Inferior parietal cortex (tissue), 1 donor: ENCODE measurements around the gene CSRP1.
"Not testable (repeated sequence)": the region's sequence is repeated elsewhere in the genome, so short reads cannot be mapped to it uniquely, and the experiment has no call there.

Experiments
- DNase-seq: peaks from one replicate; pipeline ENCODE4 v3.0.0-alpha.2; 2016; ENCODE audit errors: extremely low spot score

Gene CSRP1

DNA sequence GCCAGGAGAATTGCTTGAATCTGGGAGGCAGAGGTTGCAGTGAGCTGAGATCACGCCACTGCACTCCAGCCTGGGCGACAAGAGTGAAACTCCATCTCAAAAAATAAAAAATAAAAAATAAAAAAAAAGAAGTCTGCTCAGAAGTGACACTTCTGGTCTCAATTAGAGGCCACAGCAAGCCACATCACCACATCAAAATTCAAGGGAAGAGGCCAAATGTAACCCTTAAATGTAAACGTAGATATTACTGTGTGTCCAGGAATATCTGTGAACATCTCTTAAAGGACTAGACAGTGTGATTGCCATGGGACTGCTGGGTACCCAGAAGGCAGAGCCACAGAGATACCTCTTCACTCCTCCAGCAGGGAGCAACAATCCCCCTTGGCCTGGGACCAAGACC is 28.3 kb downstream of the CSRP1 start:
- not testable (repeated sequence) for DNase-seq

DNA sequence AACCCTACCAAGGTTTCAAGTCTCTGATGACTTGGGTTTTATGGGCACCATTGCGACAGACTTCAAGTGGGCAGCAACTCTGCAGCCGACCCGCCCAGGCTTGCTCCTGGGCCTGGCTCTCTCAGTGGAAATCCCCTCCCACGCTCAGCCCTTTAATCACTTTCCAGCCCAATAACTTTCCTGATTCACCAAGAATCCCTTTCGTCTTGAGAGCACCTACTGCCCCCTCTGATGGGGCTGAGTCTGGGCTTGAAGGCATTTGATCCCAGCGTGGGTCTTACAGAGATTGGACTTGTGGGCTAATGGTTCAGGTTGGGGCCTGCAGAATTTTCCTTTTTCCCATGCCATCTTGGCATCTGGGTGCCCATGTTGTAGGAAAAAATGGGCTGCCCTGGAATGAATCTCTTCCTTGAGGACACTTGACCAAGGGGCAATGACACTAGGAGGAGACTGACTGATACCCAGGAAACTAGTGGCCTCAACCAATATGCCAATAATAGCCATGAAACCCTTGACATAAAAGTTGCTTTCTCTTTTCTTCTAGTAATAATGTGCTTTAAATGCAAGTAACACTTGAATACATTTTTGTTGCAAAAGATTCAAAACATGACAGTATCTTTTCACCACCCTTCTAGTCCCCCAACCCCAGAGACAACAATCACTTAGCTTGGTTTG is 30.1 kb downstream of the CSRP1 start:
- DNase-seq = no peak

DNA sequence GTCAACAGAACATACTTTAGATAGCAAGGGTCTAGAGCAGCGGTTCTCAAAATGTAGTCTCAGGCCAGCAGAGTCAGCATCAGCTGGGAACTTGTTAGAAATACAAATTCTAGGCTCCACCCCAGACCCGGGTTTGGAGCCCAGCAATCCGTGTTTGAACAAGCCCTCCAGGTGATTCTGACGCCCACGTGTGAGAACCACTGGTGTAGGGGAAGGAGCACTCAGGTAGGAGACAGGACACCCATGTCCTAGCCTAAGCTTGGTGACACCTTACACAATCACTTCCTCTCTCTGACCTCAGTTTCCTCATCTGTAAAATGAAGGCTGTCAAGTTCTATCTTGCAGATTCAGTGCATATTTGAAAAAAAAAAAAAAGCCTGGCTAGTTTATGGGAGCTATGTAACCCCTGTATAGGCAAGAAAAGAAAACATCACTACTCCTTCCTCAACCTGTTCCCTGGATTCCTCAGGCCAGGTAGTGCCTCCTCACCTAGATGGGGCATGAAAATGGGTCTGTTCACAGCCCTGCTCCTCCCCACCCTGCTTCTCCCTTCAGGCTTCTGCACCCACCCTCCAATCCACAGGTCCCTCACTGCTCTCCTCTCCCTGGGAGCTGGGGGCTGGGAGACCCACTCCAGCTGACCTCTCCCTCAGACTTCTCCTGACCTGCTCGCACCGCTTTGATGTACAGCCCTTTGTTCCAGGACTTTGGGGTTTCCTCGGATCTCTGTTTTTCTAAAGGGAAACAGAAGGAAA is 30.8 kb downstream of the CSRP1 start:
- DNase-seq = no peak

DNA sequence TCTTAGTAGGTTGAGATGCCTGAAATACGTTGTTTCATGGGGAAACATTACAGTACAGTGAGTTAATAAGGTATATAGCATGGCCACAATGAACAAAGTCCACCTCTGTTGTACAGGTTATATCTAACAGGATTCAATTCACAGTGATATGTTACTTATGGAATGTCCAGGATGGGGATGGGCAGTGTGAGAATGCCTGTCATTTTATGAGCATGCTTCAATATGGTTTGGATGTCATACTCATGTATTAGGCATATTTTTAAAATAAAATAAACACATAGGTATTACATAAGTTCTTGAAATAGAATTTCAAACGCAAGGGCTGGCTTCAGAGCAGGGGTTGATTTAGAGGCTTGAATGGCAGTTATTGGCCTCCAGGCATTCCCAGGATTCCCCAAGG is 31.8 kb downstream of the CSRP1 start:
- DNase-seq = no peak

DNA sequence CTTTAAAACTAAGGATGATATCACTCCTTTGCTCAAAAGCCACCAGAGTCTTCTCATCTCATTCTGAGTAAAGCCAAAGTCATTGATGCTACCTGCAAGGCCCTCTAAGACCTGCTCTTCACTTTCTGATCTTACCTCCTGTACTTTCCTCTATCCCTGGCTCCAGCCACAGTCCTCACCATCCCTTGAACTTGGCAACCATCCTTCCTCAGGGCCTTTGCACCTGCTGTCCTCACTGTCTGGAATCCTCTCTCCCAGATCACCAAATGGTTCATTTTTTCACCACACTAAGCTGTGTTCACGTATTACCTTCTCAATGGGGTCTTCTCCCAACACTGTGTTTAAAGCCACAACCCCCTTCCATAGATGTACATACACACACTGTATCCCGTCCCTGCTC is 33.6 kb downstream of the CSRP1 start:
- DNase-seq = no peak

DNA sequence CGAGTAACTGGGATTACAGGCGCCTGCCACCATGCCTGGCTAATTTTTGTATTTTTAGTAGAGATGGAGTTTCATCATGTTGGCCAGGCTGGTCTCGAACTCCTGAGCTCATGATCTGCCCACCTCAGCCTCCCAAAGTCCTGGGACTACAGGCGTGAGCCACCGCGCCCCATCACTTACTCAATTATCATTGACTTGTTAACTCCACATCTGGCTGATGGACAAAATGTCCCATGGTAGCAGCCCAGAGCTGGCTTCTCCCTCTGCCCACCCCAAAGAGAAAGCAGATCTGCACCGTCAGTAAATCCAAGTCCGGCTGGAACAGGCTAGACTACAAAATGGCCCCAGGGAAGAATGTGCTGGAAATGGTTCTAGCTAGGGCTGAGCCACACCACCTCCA is 34.6 kb downstream of the CSRP1 start:
- not testable (repeated sequence) for DNase-seq

DNA sequence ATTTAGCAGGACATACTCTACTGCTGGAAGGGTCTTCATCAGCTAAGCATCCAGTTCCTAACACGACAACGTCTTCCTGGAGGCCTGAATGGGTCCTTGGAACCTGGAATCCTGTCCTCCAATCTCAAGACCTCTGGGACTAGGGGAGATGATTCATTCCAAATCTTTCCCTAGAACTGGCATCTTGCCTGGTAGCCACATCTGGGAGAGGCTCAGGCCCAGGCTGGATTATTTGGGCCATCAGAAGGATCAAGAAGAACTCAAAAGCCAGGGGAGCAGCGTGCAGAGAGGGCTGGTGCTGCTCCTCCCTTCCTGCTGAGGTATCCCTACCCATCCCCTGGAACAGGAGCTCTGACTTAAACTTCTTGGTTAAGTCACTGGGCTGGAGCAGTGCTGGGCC is 35.2 kb downstream of the CSRP1 start:
- DNase-seq = no peak

DNA sequence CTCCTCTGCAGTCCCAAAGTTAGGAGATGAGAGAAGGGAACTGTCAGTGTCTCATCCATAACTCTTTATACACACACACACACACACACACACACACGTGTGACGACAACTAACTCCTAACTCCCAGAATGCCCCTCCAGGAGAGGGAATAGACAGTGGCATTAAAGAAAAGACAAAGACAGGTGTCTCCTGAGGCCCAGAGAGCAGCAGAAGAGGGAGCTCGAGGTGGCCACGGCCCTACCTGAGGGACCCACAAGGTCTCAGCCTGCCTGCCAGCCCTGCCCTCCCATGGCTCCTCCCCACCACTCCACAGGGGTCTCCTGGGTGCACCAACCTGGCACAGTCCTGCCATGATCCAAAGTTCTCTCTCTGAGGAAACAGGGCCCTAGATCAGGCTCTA is 36.3 kb downstream of the CSRP1 start:
- no peak for DNase-seq

DNA sequence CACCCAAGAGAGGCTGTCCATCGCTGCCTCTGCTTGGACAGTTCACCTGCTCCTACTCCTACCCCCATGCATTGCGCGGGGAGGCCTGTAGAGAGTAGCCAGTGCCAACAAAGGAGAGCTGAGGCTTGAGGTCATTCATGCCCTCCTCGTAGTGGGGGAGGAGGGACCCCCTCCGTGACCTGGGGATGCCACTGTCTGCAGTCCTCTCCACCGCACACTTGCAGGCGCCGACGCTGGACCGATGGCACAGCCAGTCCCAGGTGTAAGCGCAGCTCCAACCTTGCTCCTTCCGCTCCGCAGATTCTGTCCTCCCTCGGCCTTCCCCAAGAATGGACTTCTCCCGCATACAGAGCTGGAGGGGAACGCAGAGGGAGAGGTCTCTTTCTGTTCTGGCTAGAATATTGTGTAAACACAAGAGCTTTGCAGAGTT is 37.3 kb downstream of the CSRP1 start:
- DNase-seq = no peak

DNA sequence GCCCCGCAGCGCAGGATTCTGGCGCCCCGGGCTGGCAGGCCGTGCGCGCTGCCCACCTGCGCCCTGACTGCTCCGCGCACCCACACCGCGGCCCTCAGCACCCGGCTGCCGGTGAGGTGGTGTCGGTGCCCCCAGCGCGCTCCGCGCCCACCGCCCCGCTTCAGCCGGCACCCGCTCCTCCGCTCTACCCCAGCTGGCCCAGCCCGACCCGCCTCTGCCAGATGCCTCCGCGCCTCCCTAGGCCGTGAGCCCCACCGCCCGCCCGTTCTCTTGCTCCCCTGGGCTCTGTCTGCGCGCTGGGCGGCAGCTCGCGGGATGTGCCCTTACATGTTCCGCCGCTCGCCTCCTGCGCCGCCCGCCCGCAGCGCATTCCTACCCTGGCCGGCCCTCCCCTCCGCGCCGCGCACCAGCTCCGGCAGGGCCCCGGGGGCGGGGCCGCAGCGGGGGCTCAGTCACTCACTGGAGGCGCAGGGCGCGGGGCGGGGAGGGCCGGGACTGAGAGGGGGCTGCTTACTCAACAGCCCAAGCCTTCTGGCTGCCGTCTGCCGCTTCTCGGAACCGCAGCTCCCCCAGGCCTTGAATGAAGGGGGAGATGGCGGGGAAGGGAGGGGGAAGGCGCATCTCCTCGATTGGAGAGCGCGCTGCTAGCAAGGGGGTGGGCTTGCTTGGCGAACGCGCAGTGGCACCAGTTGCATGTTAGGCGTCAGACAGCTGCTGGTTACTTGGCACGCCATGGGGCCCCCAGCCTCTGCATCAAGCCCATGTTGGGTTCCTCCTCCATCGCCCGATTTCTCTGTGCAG is 37.9 kb downstream of the CSRP1 start, which contains the start of gene PHLDA3:
PHLDA3 (minus strand) TSS at position 345 of the 801 bp plus-strand sequence. CDS start 402 bp downstream, outside the sequence.
- DNase-seq = peak; percentile 74

DNA sequence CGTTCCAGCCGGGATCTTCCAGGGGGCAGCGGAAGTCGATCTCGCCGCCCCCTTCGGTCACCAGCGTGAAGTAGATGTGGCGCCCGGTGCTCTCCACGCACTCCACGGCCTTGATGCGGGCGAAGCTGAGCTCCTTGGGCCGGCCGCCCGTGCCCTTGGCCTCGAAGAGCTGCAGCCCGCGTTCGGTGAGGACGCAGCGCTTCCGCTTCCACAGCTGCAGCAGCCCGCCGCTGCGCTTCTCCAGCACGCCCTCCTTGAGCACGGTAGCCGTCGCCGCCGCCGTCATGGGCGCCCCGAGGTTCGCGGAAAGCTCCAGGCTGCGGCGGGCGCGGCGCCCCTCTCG is 38.5 kb downstream of the CSRP1 start:
- no peak for DNase-seq

DNA sequence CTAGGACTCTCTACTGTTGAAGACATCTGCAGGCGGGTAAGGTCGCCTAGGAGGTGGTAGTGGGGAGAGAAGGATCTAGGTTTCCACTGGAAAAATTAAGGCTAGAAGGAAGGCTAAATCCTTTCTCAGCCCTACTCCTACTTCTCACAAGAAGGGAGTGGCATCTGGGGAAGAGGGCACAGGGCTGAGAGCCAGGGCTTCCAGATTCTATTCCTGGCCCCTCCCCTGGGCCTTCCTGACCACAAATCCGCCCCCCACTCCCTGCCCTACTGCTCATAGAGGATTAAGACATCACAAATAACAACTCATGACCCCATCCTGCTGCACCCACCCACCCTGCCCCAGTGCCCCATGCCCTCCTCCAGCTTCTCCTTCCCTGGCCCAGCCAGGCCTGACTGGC is 40.4 kb downstream of the CSRP1 start:
- DNase-seq = no peak

DNA sequence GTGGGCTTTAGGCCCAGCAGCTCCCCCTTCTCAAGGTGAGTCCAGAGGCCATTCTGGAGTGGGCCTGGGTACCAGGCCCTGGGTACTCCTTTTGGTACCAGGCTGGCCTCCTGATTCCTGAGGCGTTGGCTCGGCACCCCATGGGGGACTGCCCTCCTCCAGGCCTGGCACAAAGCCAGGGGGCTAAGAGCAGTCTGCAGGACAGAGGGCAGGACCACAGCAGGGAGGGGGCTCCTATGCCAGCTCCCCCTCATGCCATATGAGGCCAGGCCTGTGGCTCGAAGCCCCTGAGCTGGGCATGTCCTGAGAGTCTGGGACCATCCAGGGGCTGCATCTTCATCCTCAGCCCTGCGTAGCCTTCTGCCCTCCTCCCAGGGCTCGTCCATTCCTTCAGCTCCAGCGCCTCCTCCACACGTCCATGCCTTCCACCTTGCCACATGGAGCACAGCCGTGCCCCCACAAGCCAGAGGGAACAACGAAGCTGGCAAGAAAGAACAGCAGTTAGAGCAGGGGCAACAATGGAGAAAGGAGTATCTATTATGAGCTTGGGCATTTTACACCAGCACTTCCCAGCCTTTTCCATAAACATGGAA is 41.1 kb downstream of the CSRP1 start:
- DNase-seq = no peak

DNA sequence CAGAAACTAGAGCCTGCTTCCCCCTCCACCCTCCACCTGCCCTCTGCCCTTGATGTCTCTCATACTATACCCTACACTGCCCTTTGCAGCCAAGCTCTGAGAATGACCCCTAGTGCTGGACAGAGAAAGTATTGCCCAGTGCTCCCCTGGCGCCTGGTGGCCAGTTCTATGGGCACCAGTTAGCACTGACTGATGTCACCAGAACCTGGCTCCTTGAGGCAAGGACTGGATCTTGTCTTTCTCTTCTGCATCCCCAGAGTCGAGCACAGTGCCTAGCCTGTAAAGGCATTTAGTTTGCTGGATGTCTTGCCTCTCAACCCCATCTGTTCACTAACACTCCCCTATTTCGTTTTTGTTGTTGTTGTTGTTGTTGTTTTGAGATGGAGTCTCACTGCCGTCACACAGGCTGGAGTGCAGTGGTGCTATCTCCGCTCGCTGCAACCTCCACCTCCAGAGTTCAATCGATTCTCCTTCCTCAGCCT is 43.8 kb downstream of the CSRP1 start:
- peak; percentile 52 for DNase-seq

DNA sequence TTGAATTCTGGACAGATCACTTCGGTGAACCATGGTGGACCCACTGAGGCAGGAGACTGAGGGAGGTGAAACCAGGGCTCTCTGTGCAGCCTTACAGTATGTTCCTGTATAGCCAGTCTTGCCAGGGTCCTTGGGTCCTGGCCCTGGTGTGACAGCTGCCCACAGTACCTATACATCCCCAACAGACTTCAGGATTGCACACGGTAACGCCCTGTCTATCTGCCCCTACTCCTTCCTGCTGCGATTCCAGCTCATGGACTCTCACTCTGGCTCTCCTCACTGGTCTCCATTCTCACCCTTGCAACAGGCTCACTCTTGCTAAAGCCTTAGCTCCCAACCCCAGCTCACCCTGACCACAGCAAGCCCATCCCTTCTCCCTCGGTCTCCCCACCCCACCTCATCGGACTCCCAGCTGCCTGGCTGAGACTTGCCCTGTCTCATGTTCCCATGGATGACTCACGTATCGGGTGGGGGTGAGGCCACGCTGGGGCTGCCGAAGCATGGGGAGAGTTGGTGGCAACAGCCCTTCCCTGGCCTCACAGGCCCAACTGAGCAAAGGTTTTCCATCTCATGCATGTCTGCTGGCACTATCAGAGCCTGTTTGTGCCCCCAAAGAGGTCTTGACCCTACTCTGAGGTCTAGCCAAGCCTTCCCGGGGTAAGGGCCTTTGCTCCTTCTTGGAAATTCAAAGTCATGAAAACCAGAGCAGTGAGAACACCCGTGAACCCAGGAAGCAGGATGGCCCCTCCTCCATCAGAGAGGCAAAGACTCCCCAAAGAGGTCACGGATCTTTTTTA is 45.1 kb downstream of the CSRP1 start:
- DNase-seq = peak; percentile 58

DNA sequence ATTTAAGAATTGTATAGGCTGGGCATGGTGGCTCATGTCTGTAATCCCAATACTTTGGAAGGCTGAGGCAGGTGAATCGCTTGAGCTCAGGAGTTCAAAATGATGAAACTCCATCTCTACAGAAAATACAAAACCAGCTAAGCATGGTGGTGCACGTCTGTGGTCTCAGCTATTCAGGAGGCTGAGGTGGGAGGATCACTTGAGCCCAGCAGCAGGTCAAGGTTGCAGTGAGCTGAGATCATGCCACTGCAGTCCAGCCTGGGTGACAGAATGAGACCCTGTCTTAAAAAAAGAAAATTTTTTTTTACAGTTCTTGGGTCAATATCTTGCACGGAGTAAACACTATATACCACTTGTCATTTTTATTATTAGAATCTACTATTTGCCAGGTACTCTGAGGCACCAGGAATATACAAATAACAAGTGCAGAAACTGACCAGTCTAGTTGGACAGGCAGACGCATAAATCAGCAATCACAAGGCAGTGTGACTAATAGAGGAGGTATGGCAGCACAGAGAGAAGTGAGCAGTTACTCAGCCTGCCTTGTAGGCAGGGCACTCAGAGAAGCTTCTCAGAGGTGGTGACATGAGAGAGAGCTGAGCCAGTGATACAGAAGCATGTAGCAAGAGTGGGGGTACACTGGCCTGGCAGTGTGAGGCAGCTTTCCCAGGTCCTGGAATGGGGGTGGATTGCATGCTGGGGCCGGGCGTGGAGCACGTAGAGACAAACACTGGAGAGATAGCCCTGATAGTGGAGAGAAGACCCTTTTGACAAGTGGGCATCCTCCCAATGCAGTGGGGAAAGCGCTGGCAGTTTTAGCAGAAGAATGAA is 45.9 kb downstream of the CSRP1 start:
- no peak for DNase-seq

DNA sequence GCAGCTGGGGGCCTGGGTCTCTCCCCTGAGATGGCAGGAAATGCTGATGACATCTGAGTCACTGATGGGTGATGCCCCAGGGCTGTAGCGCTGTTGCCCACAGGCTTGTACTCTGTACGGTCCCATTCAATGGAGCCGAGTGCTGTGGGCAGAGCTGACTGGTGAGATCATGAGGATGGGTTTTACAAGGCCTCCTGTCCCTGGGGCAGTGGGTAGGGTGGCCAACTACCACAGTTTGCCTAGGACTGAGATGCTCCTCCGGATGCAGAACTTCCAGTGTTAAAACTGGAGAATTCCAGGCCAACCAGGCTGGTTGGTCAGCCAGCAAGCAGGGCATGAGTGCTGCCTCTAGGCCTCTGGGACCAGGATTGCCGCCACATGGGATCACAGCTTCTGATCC is 47.1 kb downstream of the CSRP1 start:
- no peak for DNase-seq

DNA sequence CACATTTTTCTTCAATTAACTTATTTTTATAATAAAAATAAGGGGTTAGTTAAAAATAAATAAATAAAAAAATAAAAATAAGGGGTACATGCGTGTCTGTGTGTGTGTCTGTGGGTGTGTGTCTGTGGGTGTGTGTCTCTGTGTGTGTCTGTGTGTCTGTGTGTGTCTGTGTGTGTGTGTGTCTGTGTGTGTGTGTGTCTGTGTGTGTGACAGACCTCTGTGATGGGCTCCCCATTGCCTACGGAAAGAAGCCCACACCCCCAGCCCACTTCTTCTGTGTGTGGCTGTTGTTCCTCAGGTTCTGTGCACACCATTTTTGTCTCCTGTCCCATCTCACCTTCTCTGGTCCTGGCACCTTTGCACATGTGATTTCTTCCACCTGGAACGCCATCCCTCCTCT is 47.9 kb downstream of the CSRP1 start:
- no peak for DNase-seq

DNA sequence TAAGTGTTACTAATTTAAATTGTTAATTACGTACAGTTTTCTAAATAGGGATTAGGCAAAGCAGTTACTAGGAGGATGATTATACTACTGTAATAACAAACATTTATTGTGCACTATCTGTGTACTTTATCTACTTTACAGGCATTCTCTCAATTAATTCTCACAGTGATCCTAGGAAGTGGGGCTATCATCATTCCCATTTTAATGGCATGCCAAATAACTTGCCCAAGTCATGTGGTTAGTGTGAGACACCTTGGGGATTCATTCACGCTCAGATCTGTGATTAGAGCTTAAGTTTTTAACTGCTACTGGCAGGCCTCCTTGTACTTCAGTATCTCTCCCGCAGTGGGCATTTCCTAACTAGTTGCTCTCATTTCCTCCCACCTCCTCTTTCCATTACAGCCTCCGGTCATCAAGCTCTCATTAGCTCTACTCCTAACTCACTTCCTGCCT is 49.4 kb downstream of the CSRP1 start:
- no peak for DNase-seq
